Measurements from ENCODE around the gene HSP90AB1. TPM values are rescaled to one million over a fixed set of nuclear protein-coding genes. Genes with fewer than 3 reads are reported as not detected.

The HSP90AB1 gene
- total and polyA plus RNA-seq, 8 donors: 168 to 549 (median 359) TPM

DNA sequence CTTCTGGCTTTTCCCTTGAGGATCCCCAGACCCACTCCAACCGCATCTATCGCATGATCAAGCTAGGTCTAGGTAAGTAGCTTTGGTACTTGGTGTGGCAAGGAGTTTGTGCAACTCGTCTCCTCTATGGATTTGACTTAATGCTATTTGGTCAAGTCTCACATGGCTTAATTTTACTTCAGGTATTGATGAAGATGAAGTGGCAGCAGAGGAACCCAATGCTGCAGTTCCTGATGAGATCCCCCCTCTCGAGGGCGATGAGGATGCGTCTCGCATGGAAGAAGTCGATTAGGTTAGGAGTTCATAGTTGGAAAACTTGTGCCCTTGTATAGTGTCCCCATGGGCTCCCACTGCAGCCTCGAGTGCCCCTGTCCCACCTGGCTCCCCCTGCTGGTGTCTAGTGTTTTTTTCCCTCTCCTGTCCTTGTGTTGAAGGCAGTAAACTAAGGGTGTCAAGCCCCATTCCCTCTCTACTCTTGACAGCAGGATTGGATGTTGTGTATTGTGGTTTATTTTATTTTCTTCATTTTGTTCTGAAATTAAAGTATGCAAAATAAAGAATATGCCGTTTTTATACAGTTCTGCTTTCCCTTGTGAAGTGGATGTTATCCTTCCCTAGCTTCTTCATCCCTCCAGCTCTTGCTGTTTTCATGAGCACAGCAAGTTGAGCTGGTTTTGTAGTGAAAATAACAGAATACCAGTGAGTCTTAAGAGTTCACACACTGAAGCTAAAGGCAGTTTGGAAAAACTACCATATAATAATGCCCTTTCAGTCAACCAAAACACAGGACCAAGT lies 6.6 kb downstream of the HSP90AB1 start:
- Histone ChIP-seq H3K36me3 (peaks cover 70 to 77% (median 73%) of the 10 kb centered on the region in 4 donors), H3K4me1 (peaks cover 50 to 91% (median 78%) of the 10 kb centered on the region in 4 donors), H3K9me3 (no peaks in the 10 kb centered on the region), H3K4me3 (no peak overlapping the region), H3K27me3 (no peaks in the 10 kb centered on the region), H3K27ac (no peak overlapping the region)
- TF ChIP-seq EP300 (IDR thresholded peaks at IDR 0.05) (no peak), POLR2A (IDR thresholded peaks at IDR 0.05) (no peak), POLR2AphosphoS5 (IDR thresholded peaks at IDR 0.05) (no peak)
- TF ChIP-seq, protein P1, sequence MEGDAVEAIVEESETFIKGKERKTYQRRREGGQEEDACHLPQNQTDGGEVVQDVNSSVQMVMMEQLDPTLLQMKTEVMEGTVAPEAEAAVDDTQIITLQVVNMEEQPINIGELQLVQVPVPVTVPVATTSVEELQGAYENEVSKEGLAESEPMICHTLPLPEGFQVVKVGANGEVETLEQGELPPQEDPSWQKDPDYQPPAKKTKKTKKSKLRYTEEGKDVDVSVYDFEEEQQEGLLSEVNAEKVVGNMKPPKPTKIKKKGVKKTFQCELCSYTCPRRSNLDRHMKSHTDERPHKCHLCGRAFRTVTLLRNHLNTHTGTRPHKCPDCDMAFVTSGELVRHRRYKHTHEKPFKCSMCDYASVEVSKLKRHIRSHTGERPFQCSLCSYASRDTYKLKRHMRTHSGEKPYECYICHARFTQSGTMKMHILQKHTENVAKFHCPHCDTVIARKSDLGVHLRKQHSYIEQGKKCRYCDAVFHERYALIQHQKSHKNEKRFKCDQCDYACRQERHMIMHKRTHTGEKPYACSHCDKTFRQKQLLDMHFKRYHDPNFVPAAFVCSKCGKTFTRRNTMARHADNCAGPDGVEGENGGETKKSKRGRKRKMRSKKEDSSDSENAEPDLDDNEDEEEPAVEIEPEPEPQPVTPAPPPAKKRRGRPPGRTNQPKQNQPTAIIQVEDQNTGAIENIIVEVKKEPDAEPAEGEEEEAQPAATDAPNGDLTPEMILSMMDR (IDR thresholded peaks at IDR 0.05): peak in 4 of 7 experiments; percentile 8 to 39 (median 29)
- DNase-seq: peak; percentile 59 to 66
- intact Hi-C loops (cut with DNase I; ENCODE audit: low total_unique reads): no loop called here
- WGBS, 5 donors: 55 to 62% (median 60%) methylated on average over 10 of the region's 10 CpGs

DNA sequence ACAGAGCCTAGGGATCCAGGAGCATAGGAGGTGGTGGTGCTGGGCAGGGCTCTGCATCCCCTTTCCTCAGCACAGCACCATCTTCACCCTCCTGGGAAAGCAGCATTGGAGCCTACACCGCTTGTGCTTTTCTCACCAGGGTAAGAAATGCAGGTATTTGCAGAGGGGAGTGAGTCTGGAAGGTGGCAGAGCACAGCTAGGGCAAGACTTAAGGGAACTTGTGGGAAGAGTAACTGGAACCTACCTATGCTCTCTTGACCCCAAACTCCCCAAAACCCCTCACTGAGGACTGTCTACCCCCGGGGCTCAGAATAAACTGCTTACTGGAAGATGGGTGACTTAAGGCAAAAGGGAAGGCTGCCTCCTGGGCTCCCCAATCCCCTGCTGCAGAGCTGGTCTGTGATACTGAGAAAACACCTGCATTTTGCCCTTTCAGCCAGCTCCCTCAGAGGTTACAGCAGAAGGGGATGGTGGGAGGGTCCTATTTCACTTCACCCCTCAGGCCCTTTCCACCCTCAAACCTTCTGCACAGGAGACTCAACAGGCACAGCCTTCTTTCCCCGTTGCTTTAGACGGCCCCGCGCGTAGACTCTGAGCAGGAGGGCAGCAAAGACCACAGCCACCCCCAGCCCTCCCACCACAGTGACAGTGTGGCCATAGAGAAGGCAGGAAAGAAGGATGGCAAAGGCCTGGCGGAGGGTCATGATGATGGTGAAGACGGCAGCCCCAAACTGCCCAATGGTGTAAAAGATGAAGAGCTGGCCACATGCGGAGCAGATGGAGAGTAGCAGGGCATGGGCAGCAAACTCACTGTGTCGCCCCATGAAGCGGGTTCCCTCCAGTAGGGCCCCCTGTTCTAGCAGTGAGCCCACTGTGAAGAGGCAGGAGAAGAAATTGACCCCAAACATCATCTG lies 7.5 kb downstream of the HSP90AB1 start:
- H3K9me3 ChIP-seq: no peaks in the 10 kb centered on the region
- 68 to 73% (median 72%) methylated on average over 12 of the region's 12 CpGs for whole genome bisulfite sequencing, 5 donors
- H3K36me3 ChIP-seq: peaks cover 65 to 77% (median 73%) of the 10 kb centered on the region in 4 donors
- peaks cover 41 to 82% (median 69%) of the 10 kb centered on the region in 4 donors for H3K4me1 ChIP-seq
- H3K27me3 ChIP-seq: no peaks in the 10 kb centered on the region
- intact Hi-C loops (cut with DNase I; ENCODE audit: low total_unique reads): no loop called here
- DNase-seq: no peak
- peak overlapping the region in 1 of 5 donors; percentile 97 for H3K27ac ChIP-seq
- TF ChIP-seq POLR2AphosphoS5 (IDR thresholded peaks at IDR 0.05): no peak
- no peak overlapping the region for H3K4me3 ChIP-seq

DNA sequence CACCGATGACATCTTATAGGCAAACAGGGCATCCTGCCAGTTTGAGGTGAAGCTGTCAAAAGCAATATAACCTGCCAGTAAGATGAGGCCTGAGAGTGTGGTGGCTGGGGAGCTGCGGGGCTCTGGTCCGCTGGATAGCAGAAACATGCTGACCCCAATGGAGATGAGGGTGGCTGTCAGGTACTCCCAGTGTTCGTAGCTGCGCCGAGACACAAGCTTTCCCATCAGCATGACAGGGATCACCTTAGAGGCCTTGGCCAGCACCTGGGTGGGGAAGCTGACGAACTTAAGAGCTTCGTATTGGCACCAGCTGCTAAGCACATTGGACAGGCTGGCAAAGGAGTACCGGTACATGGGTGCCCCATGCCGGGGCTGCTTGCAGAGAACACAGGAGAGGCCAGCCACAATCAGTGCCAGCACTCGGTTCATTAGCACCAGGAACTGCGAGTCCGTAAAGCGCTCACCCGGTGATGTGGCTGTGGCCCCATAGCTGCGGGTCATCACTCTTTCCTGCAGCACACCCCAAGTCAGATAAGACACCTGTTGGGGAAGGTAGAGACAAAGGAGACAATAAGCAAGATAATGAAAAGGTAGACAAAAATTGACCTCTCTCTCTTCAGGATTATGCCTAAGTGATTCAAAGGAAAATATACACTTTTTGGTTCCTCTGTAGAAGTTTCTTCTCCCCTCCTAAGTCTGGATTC lies 8.4 kb downstream of the HSP90AB1 start:
- Histone ChIP-seq H3K27ac (peak overlapping the region in 3 of 5 donors; percentile 95 to 97 (median 95)), H3K27me3 (no peaks in the 10 kb centered on the region), H3K4me1 (peaks cover 33 to 73% (median 61%) of the 10 kb centered on the region in 4 donors), H3K36me3 (peaks cover 64 to 77% (median 73%) of the 10 kb centered on the region in 4 donors), H3K4me3 (no peak overlapping the region), H3K9me3 (no peaks in the 10 kb centered on the region)
- no peak for TF ChIP-seq POLR2A (IDR thresholded peaks at IDR 0.05)
- TF ChIP-seq, protein P1 (IDR thresholded peaks at IDR 0.05): no peak
- peak in 1 of 3 donors; percentile 56 for TF ChIP-seq POLR2AphosphoS5 (IDR thresholded peaks at IDR 0.05)
- WGBS, 5 donors: 43 to 55% (median 50%) methylated on average over 14 to 16 of the region's 16 CpGs
- intact Hi-C loops (cut with DNase I; ENCODE audit: low total_unique reads): no loop called here
- no peak for DNase-seq

DNA sequence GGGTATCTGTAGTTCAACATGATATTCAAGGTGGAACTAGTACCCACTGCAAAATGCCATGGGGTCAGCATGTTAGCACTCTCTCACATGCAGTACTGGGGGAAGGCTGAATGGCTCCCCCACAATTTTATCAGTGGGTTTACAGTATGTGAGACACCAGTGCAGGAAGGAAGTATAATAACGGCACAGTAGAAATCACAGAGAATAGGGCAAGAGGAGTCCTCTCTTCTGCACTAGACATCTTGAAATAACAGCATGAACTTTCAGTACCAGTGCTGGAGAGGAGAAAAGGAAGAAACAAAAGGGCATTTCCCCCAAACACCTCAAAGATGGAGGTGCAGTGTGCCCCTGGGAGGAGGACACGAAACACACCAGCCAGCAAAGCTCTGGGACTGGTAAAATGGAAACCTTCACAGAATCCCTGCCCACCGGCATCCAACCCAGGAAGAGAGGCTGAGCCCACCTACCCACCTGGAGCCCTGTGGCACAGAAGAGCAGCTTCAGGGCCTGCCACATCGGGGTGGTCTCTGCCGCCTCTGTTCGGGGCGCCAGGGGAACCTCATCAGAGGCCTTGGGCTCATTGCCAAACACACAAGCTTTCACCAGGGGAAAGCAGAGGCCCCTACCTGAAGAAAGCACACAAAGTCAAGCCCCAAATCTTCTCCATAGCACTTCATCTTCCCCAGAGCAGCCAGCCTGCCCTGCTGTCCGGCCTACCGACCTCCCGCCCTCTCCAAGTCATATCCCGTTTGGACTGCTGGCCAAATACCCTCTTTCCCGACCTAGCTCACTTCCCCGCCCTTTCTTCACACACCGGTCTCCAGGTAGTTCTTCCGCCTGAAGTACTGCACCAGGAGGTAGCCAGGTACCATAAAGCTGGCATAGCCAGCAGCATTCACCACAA lies 9.2 kb downstream of the HSP90AB1 start:
- TF ChIP-seq, protein P1 (IDR thresholded peaks at IDR 0.05): no peak
- TF ChIP-seq POLR2AphosphoS5 (IDR thresholded peaks at IDR 0.05): peak in 1 of 3 donors; percentile 10
- TF ChIP-seq EP300 (IDR thresholded peaks at IDR 0.05): no peak
- TF ChIP-seq POLR2A (IDR thresholded peaks at IDR 0.05): no peak
- Histone ChIP-seq H3K4me1 (peaks cover 33 to 65% (median 55%) of the 10 kb centered on the region in 4 donors), H3K4me3 (peak overlapping the region; percentile 82 to 96 (median 92)), H3K27ac (peak overlapping the region; percentile 94 to 97 (median 95)), H3K27me3 (no peaks in the 10 kb centered on the region), H3K36me3 (peaks cover 56 to 75% (median 68%) of the 10 kb centered on the region in 4 donors), H3K9me3 (no peaks in the 10 kb centered on the region)
- WGBS, 5 donors: 11 to 19% (median 17%) methylated on average over 15 of the region's 15 CpGs
- intact Hi-C loops (cut with DNase I; ENCODE audit: low total_unique reads): no loop called here
- peak in 1 of 2 donors; percentile 48 for DNase-seq

All from stomach (tissue), 9 donors.